HepG2 (cell line): Measurements from ENCODE around the gene P3R3URF. TPM values are rescaled to one million over a fixed set of nuclear protein-coding genes. Genes with fewer than 3 reads are reported as not detected.

Experiments used
- AHR ChIP-seq: IDR thresholded peaks from 2 replicates; pipeline ENCODE4 v1.6.1; 2018; ENCODE audit warnings: missing genetic modification reagents, missing compliant biosample characterization
- AKAP8 ChIP-seq: sonication (generic); formaldehyde crosslinking; IDR thresholded peaks from 2 replicates; pipeline ENCODE4 v1.5.1; 2020; ENCODE audit warnings: mild to moderate bottlenecking, missing genetic modification reagents
- ATF1 ChIP-seq: IDR thresholded peaks from 2 replicates; pipeline ENCODE4 v1.6.1; 2016; ENCODE audit warnings: mild to moderate bottlenecking, control low read depth
- FOXA1 ChIP-seq, 2 experiments: fragments of 450-650 bp in 1 of 2; sonication (generic) in 1 of 2; formaldehyde crosslinking in 1 of 2; IDR thresholded peaks; 2 replicates each; pipeline versions ENCODE4 v1.4.0 to v1.6.1; 2016 to 2020; ENCODE audit warnings: missing genetic modification reagents in 1 of 2
- HDAC1 ChIP-seq: sonication (generic); formaldehyde crosslinking; IDR thresholded peaks from 2 replicates; pipeline ENCODE4 v1.5.1; 2020; ENCODE audit warnings: mild to moderate bottlenecking, missing genetic modification reagents
- HOXA5 ChIP-seq: sonication (generic); formaldehyde crosslinking; IDR thresholded peaks from 2 replicates; pipeline ENCODE4 v1.4.0; 2020; ENCODE audit warnings: missing genetic modification reagents
- MAFG ChIP-seq: sonication (generic); formaldehyde crosslinking; IDR thresholded peaks from 2 replicates; pipeline ENCODE4 v1.5.1; 2020; ENCODE audit warnings: mild to moderate bottlenecking, missing genetic modification reagents
- MEF2D ChIP-seq: sonication (generic); formaldehyde crosslinking; IDR thresholded peaks from 2 replicates; pipeline ENCODE4 v1.5.1; 2020; ENCODE audit warnings: mild to moderate bottlenecking, missing genetic modification reagents
- NFE2L1 ChIP-seq: sonication (generic); formaldehyde crosslinking; IDR thresholded peaks from 2 replicates; pipeline ENCODE4 v1.4.0; 2020; ENCODE audit warnings: missing genetic modification reagents, mild to moderate bottlenecking, borderline replicate concordance
- NR1H2 ChIP-seq: sonication (generic); formaldehyde crosslinking; IDR thresholded peaks from 2 replicates; pipeline ENCODE4 v1.8.1; 2022; ENCODE audit warnings: low read depth, missing genetic modification reagents, borderline replicate concordance
- NR2F6 ChIP-seq, 2 experiments: IDR thresholded peaks; 2 replicates each; pipeline ENCODE4 v1.6.1; 2016; ENCODE audit warnings: antibody characterized with exemption in 1 of 2, mild to moderate bottlenecking in 1 of 2
- SKI ChIP-seq: fragments of 450-650 bp; IDR thresholded peaks from one replicate; pipeline ENCODE4 v1.6.1; 2018; ENCODE audit warnings: mild to moderate bottlenecking; ENCODE audit not compliant: partially characterized antibody
- SRSF1 ChIP-seq: fragments of 200-400 bp; formaldehyde crosslinking; optimal IDR thresholded peaks from 2 replicates; pipeline ENCODE3; 2017; ENCODE audit warnings: mild to moderate bottlenecking, low read depth, low read length, moderate library complexity
- TBX2 ChIP-seq: sonication (generic); formaldehyde crosslinking; IDR thresholded peaks from 2 replicates; pipeline ENCODE4 v1.5.0; 2020; ENCODE audit warnings: missing genetic modification reagents, mild to moderate bottlenecking, borderline replicate concordance
- XRCC5 ChIP-seq: fragments of 200-400 bp; formaldehyde crosslinking; optimal IDR thresholded peaks from 2 replicates; pipeline ENCODE3; 2017; ENCODE audit warnings: mild to moderate bottlenecking, low read length
- ZNF605 ChIP-seq: sonication (generic); formaldehyde crosslinking; IDR thresholded peaks from 2 replicates; pipeline ENCODE4 v1.8.0; 2022; ENCODE audit warnings: mild to moderate bottlenecking, missing genetic modification reagents
- ZNF766 ChIP-seq: sonication (generic); formaldehyde crosslinking; IDR thresholded peaks from 2 replicates; pipeline ENCODE4 v1.5.0; 2020; ENCODE audit warnings: missing genetic modification reagents, borderline replicate concordance
- polyA plus RNA-seq, 8 experiments: library from polyadenylated mRNA; depleted of rRNA in 3 of 8; stranded (reverse) in 7 of 8; unstranded in 1 of 8; fragments of >200 nt; fragmentation: Illumina TruSeq in 4 of 8; extraction: Trizol in 4 of 8; gene quantifications; 2 replicates each; pipeline versions ENCODE4 v1.2.1 to v1.2.3, GENCODE V29; 2011 to 2016; ENCODE audit warnings: low read depth in 4 of 8, missing spikeins in 1 of 8, mixed read lengths in 1 of 8; ENCODE audit not compliant: insufficient read depth in 1 of 8
- total RNA-seq, 5 experiments: library from RNA; depleted of rRNA; stranded (reverse); fragments of >200 nt; fragmentation: Illumina TruSeq; extraction: Trizol; gene quantifications; 2 replicates each; pipeline ENCODE4 v1.2.3, GENCODE V29; 2016; ENCODE audit warnings: low read depth in 1 of 5
- TF ChIP-seq, protein P1 (sequence below): sonication (generic); formaldehyde crosslinking; IDR thresholded peaks from 2 replicates; pipeline ENCODE4 v1.5.1; 2020; ENCODE audit warnings: mild to moderate bottlenecking, moderate library complexity, missing genetic modification reagents
- TF ChIP-seq, protein P2 (sequence below): sonication (generic); formaldehyde crosslinking; IDR thresholded peaks from 2 replicates; pipeline ENCODE4 v1.5.1; 2020; ENCODE audit warnings: mild to moderate bottlenecking, missing genetic modification reagents, moderate library complexity
- TF ChIP-seq, protein P3 (sequence below): sonication (generic); formaldehyde crosslinking; IDR thresholded peaks from 2 replicates; pipeline ENCODE4 v1.8.1; 2022; ENCODE audit warnings: mild to moderate bottlenecking, missing genetic modification reagents
- TF ChIP-seq, protein P4 (sequence below): sonication (generic); formaldehyde crosslinking; IDR thresholded peaks from 2 replicates; pipeline ENCODE4 v1.8.1; 2023; ENCODE audit warnings: mild to moderate bottlenecking, missing genetic modification reagents, borderline replicate concordance
- TF ChIP-seq, protein P5 (sequence below): IDR thresholded peaks from 2 replicates; pipeline ENCODE4 v1.6.1; 2018; ENCODE audit warnings: missing genetic modification reagents, mild to moderate bottlenecking, missing compliant biosample characterization

Gene P3R3URF
- total and polyA plus RNA-seq, 2 of the 13 experiments (the other 11 are each of a cell fraction or from before 2014, with no cell fraction given) = not detected

DNA sequence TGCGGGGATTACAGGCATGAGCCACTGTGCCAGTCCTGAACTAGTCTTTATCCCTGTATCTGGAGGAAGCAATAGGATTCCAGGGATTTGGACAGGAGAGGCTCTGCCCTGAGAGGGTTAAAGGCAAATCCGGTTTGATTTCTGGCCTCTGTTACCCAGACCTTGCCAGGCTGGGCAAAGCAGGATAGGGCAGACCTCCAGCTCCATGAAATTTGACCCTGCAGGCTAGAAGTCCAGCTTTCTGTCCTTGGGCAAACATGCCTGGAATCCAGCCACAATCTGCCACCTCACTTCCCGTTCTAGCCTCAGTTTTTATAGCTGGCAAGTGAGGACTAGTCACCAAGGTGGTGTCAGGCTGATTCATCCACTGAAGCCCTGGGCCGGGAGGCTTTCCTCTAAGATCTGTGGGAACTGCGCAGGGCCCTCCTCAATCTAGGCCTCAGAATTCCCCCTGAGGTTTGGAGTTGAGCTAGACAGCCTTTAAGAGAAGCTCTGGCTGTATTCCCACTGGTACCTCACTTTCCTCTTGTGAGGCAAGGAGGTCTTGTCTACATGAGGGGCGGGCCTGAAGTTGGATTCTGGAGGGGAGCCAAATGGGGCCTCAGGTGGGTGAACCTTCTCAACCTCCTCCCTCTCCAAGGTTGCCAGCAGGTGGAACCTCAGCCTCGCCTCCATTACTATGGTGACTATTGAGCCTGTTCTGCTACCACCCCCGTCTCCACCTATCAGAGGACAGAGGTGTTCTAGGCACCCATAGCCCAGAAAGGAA is 7.0 kb upstream of the P3R3URF start (continued):
- TF ChIP-seq, protein P1, sequence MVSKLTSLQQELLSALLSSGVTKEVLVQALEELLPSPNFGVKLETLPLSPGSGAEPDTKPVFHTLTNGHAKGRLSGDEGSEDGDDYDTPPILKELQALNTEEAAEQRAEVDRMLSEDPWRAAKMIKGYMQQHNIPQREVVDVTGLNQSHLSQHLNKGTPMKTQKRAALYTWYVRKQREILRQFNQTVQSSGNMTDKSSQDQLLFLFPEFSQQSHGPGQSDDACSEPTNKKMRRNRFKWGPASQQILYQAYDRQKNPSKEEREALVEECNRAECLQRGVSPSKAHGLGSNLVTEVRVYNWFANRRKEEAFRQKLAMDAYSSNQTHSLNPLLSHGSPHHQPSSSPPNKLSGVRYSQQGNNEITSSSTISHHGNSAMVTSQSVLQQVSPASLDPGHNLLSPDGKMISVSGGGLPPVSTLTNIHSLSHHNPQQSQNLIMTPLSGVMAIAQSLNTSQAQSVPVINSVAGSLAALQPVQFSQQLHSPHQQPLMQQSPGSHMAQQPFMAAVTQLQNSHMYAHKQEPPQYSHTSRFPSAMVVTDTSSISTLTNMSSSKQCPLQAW (CRISPR knock-in tag) = peak; percentile 31; the same call in 1 of the 2 replicates
- no peak for TF ChIP-seq NFE2L1 (CRISPR knock-in tag)
- no peak for TF ChIP-seq AKAP8 (CRISPR knock-in tag)
- TF ChIP-seq ZNF605 (CRISPR knock-in tag) = peak; percentile 60
- no peak for TF ChIP-seq SRSF1
- TF ChIP-seq, protein P2, sequence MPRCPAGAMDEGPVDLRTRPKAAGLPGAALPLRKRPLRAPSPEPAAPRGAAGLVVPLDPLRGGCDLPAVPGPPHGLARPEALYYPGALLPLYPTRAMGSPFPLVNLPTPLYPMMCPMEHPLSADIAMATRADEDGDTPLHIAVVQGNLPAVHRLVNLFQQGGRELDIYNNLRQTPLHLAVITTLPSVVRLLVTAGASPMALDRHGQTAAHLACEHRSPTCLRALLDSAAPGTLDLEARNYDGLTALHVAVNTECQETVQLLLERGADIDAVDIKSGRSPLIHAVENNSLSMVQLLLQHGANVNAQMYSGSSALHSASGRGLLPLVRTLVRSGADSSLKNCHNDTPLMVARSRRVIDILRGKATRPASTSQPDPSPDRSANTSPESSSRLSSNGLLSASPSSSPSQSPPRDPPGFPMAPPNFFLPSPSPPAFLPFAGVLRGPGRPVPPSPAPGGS = 0 out of 2 replicates have a peak, but pooled peaks have one; percentile 64
- no peak for TF ChIP-seq MAFG (CRISPR knock-in tag)
- TF ChIP-seq HOXA5 (CRISPR knock-in tag) = peak; percentile 51; the same call in 1 of the 2 replicates
- no peak for TF ChIP-seq NR1H2 (CRISPR knock-in tag)
- TF ChIP-seq, protein P3, sequence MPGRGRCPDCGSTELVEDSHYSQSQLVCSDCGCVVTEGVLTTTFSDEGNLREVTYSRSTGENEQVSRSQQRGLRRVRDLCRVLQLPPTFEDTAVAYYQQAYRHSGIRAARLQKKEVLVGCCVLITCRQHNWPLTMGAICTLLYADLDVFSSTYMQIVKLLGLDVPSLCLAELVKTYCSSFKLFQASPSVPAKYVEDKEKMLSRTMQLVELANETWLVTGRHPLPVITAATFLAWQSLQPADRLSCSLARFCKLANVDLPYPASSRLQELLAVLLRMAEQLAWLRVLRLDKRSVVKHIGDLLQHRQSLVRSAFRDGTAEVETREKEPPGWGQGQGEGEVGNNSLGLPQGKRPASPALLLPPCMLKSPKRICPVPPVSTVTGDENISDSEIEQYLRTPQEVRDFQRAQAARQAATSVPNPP (CRISPR knock-in tag) = 0 out of 2 replicates have a peak, but pooled peaks have one; percentile 37
- TF ChIP-seq, protein P4, sequence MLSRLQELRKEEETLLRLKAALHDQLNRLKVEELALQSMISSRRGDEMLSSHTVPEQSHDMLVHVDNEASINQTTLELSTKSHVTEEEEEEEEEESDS (CRISPR knock-in tag) = no peak
- TF ChIP-seq HDAC1 = peak; percentile 21; the same call in 1 of the 2 replicates
- TF ChIP-seq, protein P5, sequence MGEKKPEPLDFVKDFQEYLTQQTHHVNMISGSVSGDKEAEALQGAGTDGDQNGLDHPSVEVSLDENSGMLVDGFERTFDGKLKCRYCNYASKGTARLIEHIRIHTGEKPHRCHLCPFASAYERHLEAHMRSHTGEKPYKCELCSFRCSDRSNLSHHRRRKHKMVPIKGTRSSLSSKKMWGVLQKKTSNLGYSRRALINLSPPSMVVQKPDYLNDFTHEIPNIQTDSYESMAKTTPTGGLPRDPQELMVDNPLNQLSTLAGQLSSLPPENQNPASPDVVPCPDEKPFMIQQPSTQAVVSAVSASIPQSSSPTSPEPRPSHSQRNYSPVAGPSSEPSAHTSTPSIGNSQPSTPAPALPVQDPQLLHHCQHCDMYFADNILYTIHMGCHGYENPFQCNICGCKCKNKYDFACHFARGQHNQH (CRISPR knock-in tag) = no peak; the same call in 1 of the 2 replicates
- TF ChIP-seq TBX2 (CRISPR knock-in tag) = 0 out of 2 replicates have a peak, but pooled peaks have one; percentile 18
- peak; percentile 32 for TF ChIP-seq SKI
- peak; percentile 49 for TF ChIP-seq XRCC5
- 0 out of 2 replicates have a peak, but pooled peaks have one; percentile 23 for TF ChIP-seq ZNF766 (CRISPR knock-in tag)
- TF ChIP-seq ATF1 = no peak
- no peak; the same call in 1 of the 2 replicates for TF ChIP-seq NR2F6 (IDR thresholded peaks at IDR 0.05)
- peak; percentile 47; the same call in 1 of the 2 replicates for TF ChIP-seq NR2F6 (CRISPR knock-in tag; IDR thresholded peaks at IDR 0.05)
- TF ChIP-seq AHR (CRISPR knock-in tag) = no peak
- TF ChIP-seq MEF2D (CRISPR knock-in tag) = 0 out of 2 replicates have a peak, but pooled peaks have one; percentile 15
- TF ChIP-seq FOXA1 (IDR thresholded peaks at IDR 0.05) = no peak
- peak; percentile 47 for TF ChIP-seq FOXA1 (CRISPR knock-in tag; IDR thresholded peaks at IDR 0.05)
